OCI-LY7 (cell line): ENCODE data around the gene ZSCAN5B. TPM values are rescaled to one million over a fixed set of nuclear protein-coding genes. Genes with fewer than 3 reads are reported as not detected.
A peak's percentile ranks its signal among the peaks of the same experiment; 100 is the strongest.

Experiments used
- BruUV-seq: library from RNA; stranded (reverse); fragments of 400-500 nt; replicated peaks from 2 replicates; lab custom pipeline; 2021; lab: Mats Ljungman, UMichigan
- CTCF ChIA-PET: fragments of 300-600 bp; sonication (Branson Sonifier 250); formaldehyde crosslinking; loops from one replicate; lab custom pipeline; 2022; ENCODE audit warnings: antibody characterized with exemption; ENCODE audit not compliant: unreplicated experiment; lab: Charles Lee
- POLR2A ChIA-PET: fragments of 300-600 bp; sonication (Branson Sonifier 250); formaldehyde crosslinking; loops from one replicate; lab custom pipeline; 2022; ENCODE audit warnings: antibody characterized with exemption; lab: Charles Lee
- DNase-seq: peaks from one replicate; pipeline ENCODE4 v3.0.0-alpha.2; 2015; ENCODE audit warnings: low spot score
- H2AFZ ChIP-seq: fragments of 200-600 bp; sonication (generic), shearing (Covaris generic); 2 replicates; pipeline ENCODE4 v1.6.1; 2014; ENCODE audit warnings: mild to moderate bottlenecking, antibody characterized with exemption, low read length, moderate library complexity
- H3K27ac ChIP-seq: fragments of 200-600 bp; sonication (generic); 2 replicates; pipeline ENCODE4 v1.5.1; 2014; ENCODE audit warnings: mixed run types, low read depth, mild to moderate bottlenecking, moderate library complexity, low read length, inconsistent platforms; ENCODE audit not compliant: poor library complexity, severe bottlenecking
- H3K36me3 ChIP-seq: fragments of 200-600 bp; sonication (generic); 2 replicates; pipeline ENCODE4 v1.6.1; 2014; ENCODE audit warnings: mild to moderate bottlenecking, antibody characterized with exemption, low read length, moderate library complexity, mixed read lengths; ENCODE audit not compliant: insufficient read depth
- H3K4me1 ChIP-seq: fragments of 200-600 bp; sonication (generic); 2 replicates; pipeline ENCODE4 v1.5.1; 2014; ENCODE audit warnings: mild to moderate bottlenecking, low read length; ENCODE audit not compliant: insufficient read depth, poor library complexity, severe bottlenecking
- H3K4me2 ChIP-seq: fragments of 200-600 bp; sonication (generic); 2 replicates; pipeline ENCODE4 v1.6.1; 2014; ENCODE audit warnings: mild to moderate bottlenecking, low read length
- H3K4me3 ChIP-seq: fragments of 200-600 bp; sonication (generic); 2 replicates; pipeline ENCODE4 v1.5.1; 2014; ENCODE audit warnings: mild to moderate bottlenecking, low read depth, low read length; ENCODE audit not compliant: poor library complexity, severe bottlenecking
- H3K79me2 ChIP-seq: fragments of 200-600 bp; sonication (generic); 2 replicates; pipeline ENCODE4 v1.6.1; 2016; ENCODE audit warnings: low read depth, mild to moderate bottlenecking, low read length, moderate library complexity, mixed read lengths; ENCODE audit not compliant: insufficient read depth
- H3K9me2 ChIP-seq: fragments of 200-600 bp; sonication (generic); 2 replicates; pipeline ENCODE4 v1.6.1; 2016; ENCODE audit warnings: mild to moderate bottlenecking, low read length, mixed read lengths; ENCODE audit not compliant: insufficient read depth
- H3K9me3 ChIP-seq: fragments of 200-600 bp; sonication (generic); 2 replicates; pipeline ENCODE4 v1.6.1; 2014; ENCODE audit warnings: mild to moderate bottlenecking, mixed run types, low read length, mixed read lengths
- H4K20me1 ChIP-seq: fragments of 200-600 bp; sonication (generic); 2 replicates; pipeline ENCODE4 v1.6.1; 2014; ENCODE audit warnings: mild to moderate bottlenecking, antibody characterized with exemption, low read length, moderate library complexity, mixed read lengths; ENCODE audit not compliant: insufficient read depth
- CTCF ChIP-seq: fragments of 200-600 bp; sonication (generic); conservative IDR thresholded peaks from 2 replicates; pipeline ENCODE4 v1.5.1; 2014; ENCODE audit warnings: mild to moderate bottlenecking, antibody characterized with exemption, low read length, moderate library complexity, mixed read lengths
- EZH2phosphoT487 ChIP-seq: fragments of 200-600 bp; sonication (generic); IDR thresholded peaks from 2 replicates; pipeline ENCODE4 v1.6.1; 2018; ENCODE audit warnings: low read depth, borderline replicate concordance, mild to moderate bottlenecking, mixed run types, antibody characterized with exemption, low read length, moderate library complexity, mixed read lengths
- intact Hi-C: fragments of 100-400 bp; cut with micrococcal nuclease; formaldehyde crosslinking; loops from one replicate; pipeline ENCODE4 v1.10.0; 2022; ENCODE audit not compliant: unreplicated experiment
- total RNA-seq, 2 experiments: library from RNA; depleted of rRNA in 1 of 2; stranded (reverse); fragments of >200 nt in 1 of 2; shearing (Covaris generic) in 1 of 2; gene quantifications; 2 replicates each; pipeline ENCODE4 v1.2.3, GENCODE V29; 2014 to 2022

Gene ZSCAN5B
- total RNA-seq, 2 experiments from 2014 or later: not detected

- no TSS peak for BruUV-seq
- Histone ChIP-seq H3K36me3 (peaks cover 35% of the 10 kb centered on the region), H2AFZ (no peak overlapping the region), H3K27ac (no peak overlapping the region), H3K79me2 (no peaks in the 10 kb centered on the region), H3K4me3 (no peak overlapping the region), H3K9me3 (no peaks in the 10 kb centered on the region), H3K9me2 (no peaks in the 10 kb centered on the region), H3K4me1 (no peaks in the 10 kb centered on the region), H4K20me1 (no peaks in the 10 kb centered on the region), H3K4me2 (no peak overlapping the region)
- ChIA-PET POLR2A (interaction anchor here (0.6 kb wide), 1 partner anchor 297 kb away, joined by 4 read pairs; no protein-coding TSS in a partner anchor), CTCF (no interaction called here)
- intact Hi-C loops: no loop called here
- no peak for TF ChIP-seq CTCF
- TF ChIP-seq EZH2phosphoT487: no peak
- DNase-seq: no peak
Observed at GRCh38 chr19:56156768-56157167, 40.8 kb downstream of the ZSCAN5B start.

DNA sequence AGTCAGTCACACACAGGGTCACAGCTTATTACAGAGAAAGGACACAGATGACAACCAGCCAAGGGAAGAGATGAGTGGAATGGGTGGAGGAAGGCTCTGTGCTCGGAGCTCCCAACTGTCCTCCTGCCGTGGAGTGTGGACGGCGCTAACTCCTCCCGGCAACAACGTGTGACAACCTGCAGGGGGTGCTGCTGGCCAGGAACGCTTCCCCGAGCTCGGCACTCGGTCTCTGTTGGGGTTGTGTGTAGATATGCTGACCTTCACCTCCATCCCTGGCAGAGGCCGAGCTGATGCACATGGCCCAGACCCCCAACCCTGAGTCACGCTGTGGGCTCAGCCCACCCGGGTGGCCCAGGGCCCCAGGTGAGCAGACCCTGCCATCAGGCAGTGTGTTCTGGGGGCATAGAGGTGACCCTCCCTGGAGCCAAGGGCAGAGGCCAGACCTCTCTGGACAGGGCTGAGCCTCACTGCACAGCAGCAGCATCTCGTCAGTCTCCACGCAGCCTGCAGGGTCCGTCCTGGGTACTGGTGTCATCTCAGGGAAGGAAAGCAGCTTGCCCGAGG lies 42.4 kb downstream of the ZSCAN5B start:
- no peak overlapping the region for H3K4me2 ChIP-seq
- no TSS peak for BruUV-seq
- intact Hi-C loops: no loop called here
- no peaks in the 10 kb centered on the region for H3K4me1 ChIP-seq
- no peaks in the 10 kb centered on the region for H4K20me1 ChIP-seq
- H3K9me2 ChIP-seq: no peaks in the 10 kb centered on the region
- no peak overlapping the region for H3K4me3 ChIP-seq
- H3K27ac ChIP-seq: no peak overlapping the region
- CTCF ChIA-PET: no interaction called here
- peak; percentile 59 for TF ChIP-seq CTCF
- no peak for TF ChIP-seq EZH2phosphoT487
- POLR2A ChIA-PET: no interaction called here
- no peak overlapping the region for H2AFZ ChIP-seq
- peaks cover 32% of the 10 kb centered on the region for H3K36me3 ChIP-seq
- H3K9me3 ChIP-seq: no peaks in the 10 kb centered on the region
- no peak for DNase-seq
- H3K79me2 ChIP-seq: no peaks in the 10 kb centered on the region

DNA sequence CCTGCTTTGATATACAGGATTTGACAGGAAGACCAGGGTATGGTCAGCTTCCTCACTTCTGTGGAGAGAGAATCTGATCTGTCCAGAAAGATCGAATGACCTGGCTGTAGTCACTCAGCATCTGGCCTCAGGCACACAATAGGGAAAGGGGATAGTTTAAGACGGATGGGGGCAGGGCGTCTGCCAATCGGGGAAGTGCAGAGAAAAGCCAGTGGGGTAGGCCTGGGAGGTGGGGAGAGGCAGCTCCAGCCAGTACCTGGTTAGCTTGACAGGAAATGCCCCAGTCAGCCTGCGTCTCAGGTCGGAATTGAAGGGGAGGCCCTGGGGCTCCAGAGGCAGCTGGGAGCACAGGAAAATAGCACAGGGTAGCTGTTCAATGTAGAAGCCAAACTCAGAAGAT lies 44.1 kb downstream of the ZSCAN5B start:
- no peak overlapping the region for H3K4me3 ChIP-seq
- DNase-seq: no peak
- no peaks in the 10 kb centered on the region for H3K9me2 ChIP-seq
- H3K9me3 ChIP-seq: no peaks in the 10 kb centered on the region
- no peaks in the 10 kb centered on the region for H3K4me1 ChIP-seq
- no peak overlapping the region for H3K4me2 ChIP-seq
- BruUV-seq: no TSS peak
- H3K27ac ChIP-seq: no peak overlapping the region
- POLR2A ChIA-PET: no interaction called here
- no peaks in the 10 kb centered on the region for H3K79me2 ChIP-seq
- intact Hi-C loops: no loop called here
- H3K36me3 ChIP-seq: peaks cover 29% of the 10 kb centered on the region
- TF ChIP-seq CTCF (no peak), EZH2phosphoT487 (no peak)
- CTCF ChIA-PET: no interaction called here
- no peak overlapping the region for H2AFZ ChIP-seq
- no peaks in the 10 kb centered on the region for H4K20me1 ChIP-seq
